ENCODE results near the gene PNMA8C.
"Not testable (repeated sequence)": the region's sequence is repeated elsewhere in the genome, so short reads cannot be mapped to it uniquely, and the experiment has no call there.

Gene PNMA8C

DNA sequence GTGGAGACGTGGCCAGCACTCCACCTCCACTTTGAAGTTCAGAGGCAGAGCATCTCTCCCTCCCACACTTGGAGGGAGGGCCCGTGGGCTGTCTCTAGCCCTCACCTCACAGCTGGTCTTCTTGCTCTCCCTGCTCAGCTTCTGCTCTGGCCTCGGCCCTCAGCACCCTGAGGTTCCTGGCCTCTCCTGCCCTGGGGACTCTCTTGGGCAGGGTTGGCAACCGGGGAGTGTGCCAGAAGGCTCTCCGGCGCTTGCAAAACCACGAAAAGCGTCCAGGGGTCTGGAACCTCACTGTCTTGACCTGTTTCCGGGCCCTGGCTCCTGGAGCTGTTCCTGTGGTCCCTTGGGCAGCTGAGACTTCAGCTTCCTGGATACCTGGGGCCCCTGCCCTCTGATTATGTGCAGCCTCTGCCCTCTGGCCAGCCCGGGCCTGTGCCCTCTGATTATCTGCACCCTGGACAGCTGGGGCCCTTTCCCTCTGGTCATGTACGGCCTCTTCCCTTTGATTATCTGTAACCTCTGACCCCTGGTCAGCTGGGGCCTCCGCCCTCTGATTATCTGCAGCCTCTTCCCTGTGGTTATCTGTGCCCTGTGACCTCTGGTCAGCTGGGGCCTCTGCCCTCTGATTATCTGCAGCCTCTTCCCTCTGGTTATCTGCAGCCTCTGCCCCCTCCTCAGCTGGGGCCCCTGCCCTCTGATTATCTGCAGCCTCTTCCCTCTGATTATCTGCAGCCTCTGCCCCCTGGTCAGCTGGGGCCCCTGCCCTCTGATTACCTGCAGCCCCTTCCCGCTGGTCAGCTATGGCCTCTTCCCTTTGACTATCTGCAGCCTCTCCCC lies 17.4 kb downstream of the PNMA8C start:
- no peak for DNase-seq

DNA sequence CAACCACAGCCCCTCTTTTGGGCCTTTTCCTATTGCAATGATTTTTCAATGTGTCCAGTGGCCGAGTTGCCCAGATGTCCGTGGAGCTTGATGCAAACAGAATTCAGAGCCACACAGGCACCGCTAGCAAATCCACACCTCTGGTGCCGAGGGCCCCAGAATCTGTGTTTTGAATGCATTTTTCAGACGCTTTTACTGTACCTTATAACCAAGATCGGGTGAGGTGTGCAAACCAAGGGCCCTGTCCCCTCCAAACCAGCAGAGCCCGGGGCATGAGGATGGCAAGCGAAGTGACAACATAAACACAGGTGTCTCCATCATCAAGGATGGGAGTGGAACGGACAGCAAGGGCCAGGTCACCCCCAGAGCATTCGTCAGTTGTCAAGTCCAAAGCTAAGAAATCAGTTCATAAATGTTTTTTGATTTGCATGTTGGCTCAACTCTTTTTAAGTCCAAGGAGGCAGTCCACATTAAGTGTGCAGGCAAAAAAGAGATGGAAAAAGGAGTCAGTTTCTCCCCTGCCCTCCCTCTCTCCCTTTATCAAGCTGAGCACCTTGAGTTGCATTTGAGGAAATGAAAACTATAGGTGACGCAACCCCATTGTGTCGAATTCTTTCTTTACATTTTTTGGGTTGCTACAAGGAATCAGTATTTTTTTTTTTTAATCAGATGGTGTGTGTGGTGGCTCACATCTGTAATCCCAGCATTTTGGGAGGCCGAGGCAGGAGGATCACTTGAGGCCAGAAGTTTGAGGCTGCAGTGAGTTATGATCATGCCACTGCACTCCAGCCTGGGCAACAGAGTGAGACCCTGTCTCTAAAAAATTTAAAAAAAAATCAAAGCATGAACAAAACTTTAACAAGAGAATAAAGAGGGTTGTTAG lies 18.3 kb downstream of the PNMA8C start:
- no peak for DNase-seq

DNA sequence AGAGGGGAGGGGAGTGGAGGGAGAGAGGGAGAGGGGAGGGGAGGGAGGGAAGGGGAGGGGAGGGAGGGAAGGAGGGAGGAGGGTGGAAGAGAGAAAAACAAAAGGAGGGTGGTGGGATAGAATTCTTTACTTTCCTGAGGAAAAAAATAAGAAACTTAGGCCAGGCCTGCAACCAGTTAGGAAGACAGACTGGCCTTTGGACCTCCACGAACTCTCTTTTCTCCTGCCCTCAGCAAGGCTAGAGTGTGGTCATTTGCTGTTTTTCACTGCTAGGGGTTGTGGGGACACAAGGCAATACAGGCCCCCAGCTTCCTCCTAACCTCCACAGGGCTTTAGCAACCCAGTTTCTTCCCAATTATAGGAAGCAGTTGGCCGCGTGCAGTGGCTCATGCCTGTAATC lies 19.5 kb downstream of the PNMA8C start:
- DNase-seq, result no peak

DNA sequence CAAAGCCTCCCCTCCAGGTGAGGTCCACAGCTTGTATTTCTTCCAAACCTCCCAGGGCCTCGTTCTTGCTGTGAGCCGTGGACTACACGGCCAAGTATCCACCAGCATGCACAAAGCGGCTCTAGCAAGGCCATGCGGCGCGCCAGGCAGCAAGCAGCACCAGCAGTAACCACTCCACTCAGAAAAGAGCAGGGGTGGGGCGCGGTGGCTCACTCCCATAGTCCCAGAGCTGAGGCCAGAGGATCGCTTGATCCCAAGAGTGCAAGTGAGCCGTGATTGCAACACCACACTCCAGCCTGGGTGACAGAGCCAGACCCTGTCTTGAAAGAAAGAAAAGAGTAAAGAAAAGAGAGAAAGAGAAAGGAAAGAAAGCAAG lies 20.1 kb downstream of the PNMA8C start:
- DNase-seq, result no peak

DNA sequence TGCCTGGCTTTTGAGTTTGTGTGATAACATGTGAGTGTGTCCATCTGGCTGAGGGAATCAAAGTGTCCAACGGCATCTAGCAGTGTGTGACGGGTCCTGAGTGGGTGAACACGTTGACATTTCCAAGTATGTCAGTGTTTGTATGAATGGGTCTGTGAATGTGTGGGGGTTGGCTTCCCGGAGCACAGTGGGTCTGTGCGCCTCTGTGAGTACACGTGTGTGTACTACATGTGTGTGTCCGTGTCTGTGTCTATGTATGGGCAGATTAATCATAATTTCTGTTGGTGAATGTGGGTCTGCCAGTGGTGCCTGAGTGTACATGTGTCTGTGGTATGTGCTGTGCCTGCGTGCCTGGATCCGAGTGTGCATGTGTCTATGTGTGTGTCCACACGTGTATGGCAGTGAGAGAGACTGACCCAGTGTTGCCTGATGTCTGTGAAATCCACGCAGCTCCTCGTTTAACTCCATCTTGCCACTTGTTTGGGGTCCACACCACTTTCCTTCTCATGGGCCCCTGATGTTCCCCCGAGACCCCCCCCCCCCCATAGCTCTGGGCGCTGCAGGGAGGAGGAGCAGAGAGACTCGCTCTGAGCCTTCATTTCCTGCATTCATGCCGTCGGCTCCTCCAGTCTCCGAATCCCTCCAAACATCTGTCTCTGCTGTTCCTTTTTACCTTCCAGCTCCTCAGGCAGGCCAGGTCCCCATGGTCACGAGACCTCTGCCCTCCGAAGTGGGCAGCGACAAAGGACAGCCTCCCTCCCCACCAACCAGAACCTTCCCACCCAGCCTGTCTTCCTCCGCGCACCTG lies 20.7 kb downstream of the PNMA8C start:
- no peak for DNase-seq

DNA sequence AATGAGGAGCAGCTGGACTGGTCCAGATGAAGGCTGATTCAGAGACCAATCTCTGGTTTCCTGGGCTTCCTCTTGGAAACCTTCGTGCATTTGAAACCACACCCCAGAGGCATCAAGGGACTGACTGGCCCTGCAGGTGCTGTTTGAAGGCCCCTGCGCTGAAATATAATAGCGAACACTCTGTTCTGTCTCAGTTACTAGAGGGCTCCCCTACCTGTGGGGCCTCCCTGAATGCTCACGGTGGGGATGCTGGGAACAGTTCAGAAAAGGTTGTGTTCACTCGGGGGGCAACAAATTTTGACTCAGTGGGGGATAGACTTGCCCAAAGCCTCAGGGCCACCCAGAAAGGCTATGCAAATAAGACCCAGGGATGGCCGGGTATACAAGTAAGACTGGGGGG lies 21.8 kb downstream of the PNMA8C start:
- DNase-seq, result no peak

DNA sequence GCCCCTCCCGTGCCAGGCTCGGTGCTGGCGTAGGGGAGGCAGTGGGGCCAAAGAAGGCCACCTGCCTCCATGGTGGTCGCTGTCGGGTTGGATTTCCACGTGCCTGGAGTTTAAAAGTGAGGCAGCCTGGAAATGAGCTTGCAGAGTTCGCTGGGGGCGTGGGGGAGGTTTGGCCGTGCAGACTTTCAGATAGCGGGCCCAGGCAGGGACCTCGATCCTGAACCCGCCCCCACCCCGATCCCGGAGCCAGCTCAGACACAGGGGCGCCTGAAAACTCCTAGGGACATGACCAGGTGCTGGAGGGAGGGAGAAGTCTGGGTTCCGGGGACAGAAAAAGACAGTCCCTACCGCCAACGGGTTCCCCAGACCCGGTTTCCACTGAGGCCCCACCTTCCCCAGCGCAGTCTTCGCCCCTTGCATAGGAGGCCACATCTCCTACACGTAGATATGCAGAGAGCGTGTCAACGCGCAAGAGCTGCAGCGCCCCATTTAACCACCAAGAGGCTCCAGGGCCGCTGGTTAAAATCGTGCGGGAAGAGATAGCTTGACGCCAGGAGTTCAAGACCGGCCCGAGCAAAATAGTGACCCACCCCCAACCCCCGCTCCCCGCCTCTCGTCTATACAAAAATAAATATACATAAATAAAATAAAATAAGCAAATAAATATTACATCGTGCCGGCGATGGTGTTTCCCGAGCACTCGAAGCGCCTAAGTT lies 23.8 kb downstream of the PNMA8C start:
- no peak for DNase-seq

DNA sequence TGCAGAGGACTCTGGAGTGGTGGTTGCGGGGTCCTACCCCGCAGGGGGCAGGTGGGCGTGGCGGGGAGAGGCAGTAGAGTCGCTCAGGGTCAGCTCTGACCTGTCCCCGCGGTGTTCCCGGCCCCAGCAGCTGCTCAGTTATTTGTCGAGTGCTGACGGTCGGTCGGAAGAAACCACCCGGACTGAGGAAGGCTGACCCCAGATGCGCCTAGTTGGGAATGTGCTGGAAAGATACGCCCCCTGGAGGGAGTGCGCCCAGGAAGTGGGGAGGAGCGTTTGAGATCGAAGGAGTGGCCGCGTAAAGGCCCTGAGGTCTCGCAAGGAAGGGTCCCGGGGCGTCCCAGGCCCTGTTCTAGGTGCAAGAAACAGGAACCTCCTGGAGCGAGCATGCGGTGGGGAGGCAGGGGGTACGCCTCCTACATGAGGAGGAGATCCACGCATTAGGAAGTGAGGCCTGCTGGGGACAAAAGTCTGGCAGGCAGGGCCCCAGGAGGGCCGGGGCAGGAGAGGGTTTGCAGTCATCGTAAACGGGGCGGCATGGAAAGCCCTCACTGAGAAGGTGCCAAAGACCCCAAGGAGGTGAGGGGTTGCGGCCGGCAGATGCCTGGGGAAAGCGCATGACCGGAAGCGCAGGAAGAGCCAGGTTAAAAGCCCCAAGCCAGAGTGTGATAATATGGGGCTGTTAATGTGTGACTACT lies 24.5 kb downstream of the PNMA8C start:
- no peak for DNase-seq

DNA sequence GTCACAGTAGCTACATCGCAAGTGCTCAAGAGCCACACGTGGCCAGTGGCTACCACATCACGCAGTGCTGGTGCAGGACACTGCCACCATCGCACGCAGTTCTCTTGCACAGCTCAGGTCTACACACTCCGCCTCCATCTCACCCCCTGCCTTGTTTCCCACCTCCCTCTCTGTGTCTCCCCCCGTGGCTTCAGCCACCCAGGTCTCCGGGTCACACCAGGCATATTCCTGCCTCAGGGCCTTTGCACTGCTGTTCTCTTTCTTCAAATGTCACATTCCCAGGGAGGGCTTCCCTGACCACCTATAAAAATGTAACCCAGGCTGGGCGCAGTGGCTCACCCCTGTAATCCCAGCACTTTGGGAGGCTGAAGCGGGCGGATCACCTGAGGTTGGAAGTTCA lies 26.0 kb downstream of the PNMA8C start:
- no peak for DNase-seq

DNA sequence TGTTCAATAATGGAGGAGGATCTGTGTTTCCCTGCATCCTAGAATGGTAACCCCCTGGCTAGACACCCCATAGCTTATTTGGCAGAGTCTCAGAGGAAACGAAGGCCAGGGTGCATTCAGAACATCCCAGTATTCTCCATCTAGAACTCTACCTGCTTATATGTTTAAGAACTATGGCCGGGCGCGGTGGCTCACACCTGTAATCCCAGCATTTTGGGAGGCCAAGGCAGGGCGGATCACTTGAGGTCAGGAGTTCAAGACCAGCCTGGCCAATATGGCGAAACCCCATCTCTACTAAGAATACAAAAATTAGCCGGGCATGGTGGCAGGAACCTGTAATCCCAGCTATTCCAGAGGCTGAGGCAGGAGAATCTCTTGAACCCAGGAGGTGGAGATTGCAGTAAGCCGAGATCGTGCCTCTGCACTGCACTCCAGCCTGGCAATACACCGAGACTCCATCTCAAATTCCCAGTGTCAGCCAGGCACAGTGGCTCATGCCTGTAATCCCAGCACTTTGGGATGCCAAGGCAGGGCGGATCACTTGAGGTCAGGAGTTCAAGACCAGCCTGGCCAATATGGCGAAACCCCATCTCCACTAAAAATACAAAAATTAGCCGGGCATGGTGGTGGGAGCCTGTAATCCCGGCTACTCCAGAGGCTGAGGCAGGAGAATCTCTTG lies 30.8 kb downstream of the PNMA8C start:
- not testable (repeated sequence) for DNase-seq

DNA sequence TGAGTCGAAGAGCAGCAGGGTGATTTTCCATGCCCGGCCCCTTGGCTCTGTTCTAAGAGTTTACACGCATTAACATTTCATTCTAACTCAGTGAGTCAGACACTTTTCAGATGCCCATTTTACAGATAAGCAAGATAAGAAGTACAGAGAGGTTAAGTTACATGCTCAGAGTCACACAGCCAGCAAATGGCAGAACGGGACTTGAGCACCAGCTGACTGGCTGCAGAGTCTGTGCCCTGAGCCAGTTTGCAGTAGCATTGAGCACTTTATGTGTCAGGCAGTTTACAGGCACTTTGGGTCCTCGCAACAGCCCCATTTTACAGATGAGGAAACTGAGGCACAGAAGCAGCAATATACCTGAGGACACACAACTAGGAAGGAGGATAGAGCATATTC lies 34.3 kb downstream of the PNMA8C start:
- DNase-seq, result no peak

DNA sequence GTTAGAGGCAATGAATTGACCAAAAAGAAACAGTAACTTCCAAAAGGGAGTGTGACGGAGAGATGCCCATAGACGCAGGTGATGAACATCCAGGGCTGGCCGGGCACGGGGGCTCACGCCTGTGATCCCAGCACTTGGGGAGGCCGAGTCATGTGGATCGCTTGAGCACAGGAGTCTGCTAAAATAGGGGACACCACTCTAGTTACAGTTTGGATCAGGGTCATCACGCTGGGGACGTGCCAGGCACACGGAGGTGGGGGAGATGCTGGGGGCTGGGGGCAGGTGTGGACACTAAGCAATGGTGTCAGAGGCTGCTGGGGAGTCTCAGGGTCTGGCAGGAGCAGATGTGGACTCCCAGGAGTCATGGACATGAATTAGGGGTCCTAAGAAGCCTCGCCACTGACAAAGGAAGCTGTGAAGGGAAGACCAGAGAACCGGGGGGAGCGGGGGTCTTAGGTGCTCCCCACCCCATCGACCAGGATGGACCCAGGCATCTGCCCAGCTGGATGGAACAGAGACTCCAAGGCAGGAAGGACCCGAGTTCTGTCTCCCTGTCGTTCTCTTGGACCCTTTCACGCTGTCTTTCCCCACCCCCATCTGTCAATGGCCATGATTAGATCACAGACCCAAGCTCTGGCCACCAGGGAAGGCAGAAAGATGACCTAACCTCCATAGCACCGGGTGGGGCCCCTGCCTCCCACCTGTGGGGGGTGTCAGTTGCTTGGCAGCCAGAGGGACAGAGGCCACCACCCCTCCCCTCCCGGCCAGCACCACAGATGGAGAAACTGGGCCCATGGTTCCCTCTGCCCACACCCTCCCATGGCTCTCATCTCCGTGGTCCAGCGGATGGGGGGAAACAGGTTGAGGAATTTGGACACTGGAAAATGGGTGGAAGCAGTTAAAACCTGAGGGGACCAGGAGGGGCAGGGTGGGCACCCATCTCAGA lies 35.0 kb downstream of the PNMA8C start:
- no peak for DNase-seq

DNA sequence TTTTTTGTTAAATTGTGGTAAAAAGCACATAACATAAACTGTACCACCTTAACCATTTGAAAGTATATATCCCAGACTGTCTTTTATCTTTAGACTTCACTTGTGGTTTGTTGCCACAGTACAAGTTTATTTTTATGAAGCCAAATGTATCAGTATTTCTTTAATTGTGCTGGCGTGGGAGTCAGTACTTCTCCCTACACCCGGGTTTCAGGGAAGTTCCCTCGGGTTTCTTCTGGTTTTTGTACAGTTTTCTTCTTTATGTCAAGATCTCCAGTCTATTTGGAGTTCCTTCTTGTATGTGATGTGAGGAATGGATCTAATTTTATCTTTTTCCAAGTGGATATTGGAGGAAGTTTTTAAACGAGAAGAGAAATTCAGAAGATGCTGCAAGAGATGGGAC lies 35.9 kb downstream of the PNMA8C start:
- DNase-seq, result no peak

DNA sequence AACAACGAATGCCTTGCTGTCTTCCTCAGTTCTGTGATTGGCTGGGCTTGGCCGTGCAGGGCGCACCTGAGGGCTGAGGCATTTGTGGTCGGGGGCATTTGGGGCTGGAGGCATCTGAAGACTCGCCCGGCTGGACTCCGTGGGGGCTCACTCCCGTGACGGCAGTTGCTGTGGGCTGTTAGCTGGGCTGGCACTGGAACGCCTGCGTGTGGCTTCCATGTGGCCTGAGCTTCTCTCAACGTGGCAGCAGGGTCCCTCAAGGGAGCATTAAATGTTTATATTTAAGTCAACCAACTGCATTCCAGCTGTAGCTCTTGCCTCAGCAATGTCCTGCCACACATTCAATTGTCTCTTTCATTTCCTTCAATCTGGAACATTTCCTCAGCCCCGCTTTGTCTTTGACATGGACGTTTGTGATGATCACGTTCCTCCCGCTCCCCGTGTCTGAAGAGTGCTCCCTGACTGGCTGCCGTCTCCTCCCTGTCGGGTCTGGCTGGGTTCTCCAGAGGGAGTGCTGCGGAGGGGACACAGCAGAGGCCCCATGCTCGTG lies 36.4 kb downstream of the PNMA8C start:
- DNase-seq, result no peak

DNA sequence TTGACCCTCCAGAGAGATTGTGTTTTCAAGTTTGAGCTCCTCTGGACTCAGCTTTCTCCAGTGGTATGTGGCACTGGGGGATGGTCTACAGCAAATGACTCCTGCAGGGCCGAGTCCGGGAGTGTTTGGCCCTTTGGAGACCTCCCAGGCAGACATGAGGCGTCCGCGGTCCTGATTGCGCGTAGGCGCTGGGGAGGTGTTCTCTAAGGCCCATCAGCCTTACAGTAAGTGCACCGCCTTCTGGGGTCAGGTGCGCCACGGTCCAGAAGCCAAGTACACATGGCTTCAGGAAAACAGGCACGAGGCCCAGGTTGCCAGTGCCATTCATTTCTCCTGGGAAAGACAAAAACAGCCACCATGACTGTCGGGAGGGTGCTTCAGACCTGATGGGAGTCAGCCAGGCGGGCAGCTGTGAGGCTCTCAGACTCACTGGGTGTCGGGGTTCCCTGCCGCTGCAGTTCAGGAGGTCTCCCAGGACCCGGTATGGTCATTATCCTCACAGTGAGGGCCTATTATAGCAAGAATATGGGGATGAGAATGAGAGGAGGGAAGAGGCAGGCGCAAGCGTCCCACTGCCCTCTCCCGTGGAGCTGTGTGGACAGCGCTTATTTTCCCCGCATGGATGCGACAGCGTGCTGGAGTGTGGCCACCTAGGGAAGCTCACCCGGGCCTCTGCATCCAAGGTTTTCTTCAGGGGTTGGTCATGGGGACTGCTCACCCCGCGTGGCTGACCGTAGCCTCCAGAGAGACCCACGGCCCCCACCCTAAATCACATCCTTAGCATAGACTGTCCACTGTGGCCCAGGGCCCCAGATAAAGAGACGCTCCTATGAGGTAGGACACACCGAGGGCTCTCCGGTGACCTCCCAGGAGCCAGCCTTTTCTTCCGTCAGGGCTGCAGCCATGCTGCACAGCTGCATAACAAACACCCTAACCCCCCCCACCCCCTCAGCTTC lies 37.2 kb downstream of the PNMA8C start:
- DNase-seq, result no peak

DNA sequence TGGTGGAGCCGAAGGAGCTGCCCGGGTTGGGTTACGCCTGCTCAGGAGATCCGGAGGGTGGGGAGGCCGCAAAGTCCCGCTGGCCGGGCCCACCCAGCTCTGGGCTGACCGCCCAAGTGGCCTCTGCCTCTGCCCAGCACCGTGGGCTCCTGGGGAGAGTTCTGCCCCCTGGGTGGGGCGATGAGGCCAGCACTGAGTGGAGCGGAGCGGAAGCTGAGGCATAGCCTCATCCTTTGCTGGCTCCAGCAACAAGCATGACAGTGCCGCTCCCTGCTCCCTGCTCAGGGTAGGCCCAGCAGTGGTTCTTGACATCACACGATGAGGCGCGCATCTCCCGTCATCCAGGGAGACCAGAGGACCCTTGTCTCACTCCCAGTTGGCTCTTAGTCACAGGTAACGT lies 37.9 kb downstream of the PNMA8C start:
- no peak for DNase-seq

DNA sequence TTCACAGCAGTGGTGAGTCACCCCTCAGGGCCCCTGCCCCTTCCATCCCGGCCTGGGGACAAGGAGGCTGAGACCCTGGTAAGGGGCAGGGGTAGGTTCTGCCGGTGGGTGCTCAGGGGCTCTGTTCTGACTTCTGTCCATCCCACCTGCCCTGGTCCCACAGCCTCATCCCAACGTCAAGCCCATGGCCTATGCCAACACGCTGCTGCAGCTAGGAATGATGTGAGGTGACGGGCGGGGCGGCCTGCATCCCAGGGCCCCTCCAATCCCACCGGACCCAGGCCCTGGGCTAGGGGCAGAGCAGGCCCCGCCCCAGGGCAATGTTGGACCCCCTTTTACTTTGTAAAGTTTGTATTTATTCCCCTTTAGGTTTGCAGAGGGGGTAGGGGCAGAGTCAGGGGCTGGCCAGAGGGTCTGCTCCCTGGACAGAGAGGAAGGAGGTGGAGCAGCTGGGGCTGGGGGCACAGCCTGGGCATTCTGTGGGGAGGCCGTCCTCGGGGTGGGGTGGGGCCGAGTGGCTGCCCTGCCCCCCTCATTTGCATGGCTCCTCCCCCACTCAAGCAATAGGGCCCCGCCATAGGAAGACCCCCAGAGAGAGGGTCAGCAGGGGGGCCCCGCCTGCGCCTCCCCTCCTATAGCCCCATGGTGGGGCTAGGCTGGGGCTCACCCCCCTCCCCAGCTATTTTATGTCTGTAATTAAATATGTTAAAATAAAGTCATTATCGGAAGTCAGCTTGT lies 38.4 kb downstream of the PNMA8C start:
- no peak for DNase-seq

All from NCI-H2029 treated with DMSO at 0.1 percent for 48 hours (cell line).